GM12892 (cell line): ENCODE measurements around the gene OTOGL.

Source experiments
- POLR2A ChIP-seq: IDR thresholded peaks from 2 replicates; pipeline ENCODE4 v1.6.1; 2011; ENCODE audit warnings: low read depth, low read length, control low read depth
- POLR2AphosphoS5 ChIP-seq: IDR thresholded peaks from 2 replicates; pipeline ENCODE4 v1.6.1; 2011; ENCODE audit warnings: low read depth, low read length, control low read depth
- TAF1 ChIP-seq: IDR thresholded peaks from 2 replicates; pipeline ENCODE4 v1.6.1; 2011; ENCODE audit warnings: low read depth, mild to moderate bottlenecking, control low read depth, low read length, borderline replicate concordance

DNA sequence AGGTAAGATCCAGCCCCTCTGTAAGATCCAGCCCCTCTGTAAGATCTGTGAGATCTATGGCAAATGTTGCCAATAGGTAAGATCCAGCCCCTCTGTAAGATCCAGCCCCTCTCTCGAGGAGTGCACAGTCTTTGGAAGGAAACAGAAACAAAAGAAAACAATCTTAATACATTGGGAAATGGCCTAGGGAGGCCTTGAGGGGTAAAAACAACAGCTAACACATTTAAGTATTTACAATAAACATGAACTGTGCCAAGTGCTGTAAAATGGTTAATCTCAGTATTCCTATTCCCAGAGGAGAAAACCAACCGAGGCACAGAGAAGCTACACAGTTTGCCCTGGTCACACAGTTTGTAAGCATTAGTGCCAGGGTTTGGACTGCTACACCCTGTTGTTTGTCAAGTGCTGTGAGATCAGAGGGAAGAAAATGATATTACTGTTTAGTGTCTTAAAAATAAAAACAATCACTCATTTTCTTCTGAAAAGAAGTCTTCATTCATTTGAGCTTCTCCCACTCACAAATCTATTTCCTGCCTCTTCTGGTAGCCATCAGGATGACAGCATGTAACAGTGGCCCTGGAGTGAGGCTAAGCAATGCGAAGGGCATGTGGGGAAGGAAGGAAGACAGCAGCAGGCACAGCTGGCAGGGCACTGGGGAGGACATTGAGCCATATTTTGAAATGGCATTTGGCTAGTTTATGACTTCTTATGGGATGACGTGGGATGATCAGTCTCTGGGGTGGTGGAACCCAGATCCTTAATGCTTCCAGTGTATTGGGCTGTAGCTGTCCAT lies 226.0 kb downstream of the OTOGL start:
- no peak for TF ChIP-seq TAF1
- no peak for TF ChIP-seq POLR2A
- no peak for TF ChIP-seq POLR2AphosphoS5
